Suprapubic skin (tissue), 4 donors: ENCODE results near the gene PIK3CA.

Source experiments
- CTCF ChIP-seq, 2 donors: fragments of 200-600 bp in 1 of 2; fragments of 450-650 bp in 1 of 2; sonication (generic) in 1 of 2; IDR thresholded peaks; one replicate each; pipeline ENCODE4 v1.5.1; 2016 to 2019; ENCODE audit warnings: antibody characterized with exemption in 2 of 2, mild to moderate bottlenecking in 1 of 2, moderate library complexity in 1 of 2
- POLR2A ChIP-seq, 2 donors: fragments of 450-650 bp; IDR thresholded peaks; one replicate each; pipeline ENCODE4 v1.6.1; 2017; ENCODE audit warnings: antibody characterized with exemption in 2 of 2, mild to moderate bottlenecking in 2 of 2, moderate library complexity in 2 of 2
- POLR2AphosphoS5 ChIP-seq, 3 donors: sonication (generic); formaldehyde crosslinking; IDR thresholded peaks; one replicate each; pipeline ENCODE4 v1.6.1; 2017; ENCODE audit warnings: antibody characterized with exemption in 3 of 3

GRCh38 chr3:179177611-179178010 is 29.5 kb downstream of the PIK3CA start:
- TF ChIP-seq CTCF (IDR thresholded peaks at IDR 0.05) (no peak), POLR2AphosphoS5 (IDR thresholded peaks at IDR 0.05) (no peak), POLR2A (IDR thresholded peaks at IDR 0.05) (no peak)
